ENCODE measurements around the gene PLEKHN1.

GRCh38 chr1:984476-984814, 18.2 kb downstream of the PLEKHN1 start:
- TF ChIP-seq, protein P1, sequence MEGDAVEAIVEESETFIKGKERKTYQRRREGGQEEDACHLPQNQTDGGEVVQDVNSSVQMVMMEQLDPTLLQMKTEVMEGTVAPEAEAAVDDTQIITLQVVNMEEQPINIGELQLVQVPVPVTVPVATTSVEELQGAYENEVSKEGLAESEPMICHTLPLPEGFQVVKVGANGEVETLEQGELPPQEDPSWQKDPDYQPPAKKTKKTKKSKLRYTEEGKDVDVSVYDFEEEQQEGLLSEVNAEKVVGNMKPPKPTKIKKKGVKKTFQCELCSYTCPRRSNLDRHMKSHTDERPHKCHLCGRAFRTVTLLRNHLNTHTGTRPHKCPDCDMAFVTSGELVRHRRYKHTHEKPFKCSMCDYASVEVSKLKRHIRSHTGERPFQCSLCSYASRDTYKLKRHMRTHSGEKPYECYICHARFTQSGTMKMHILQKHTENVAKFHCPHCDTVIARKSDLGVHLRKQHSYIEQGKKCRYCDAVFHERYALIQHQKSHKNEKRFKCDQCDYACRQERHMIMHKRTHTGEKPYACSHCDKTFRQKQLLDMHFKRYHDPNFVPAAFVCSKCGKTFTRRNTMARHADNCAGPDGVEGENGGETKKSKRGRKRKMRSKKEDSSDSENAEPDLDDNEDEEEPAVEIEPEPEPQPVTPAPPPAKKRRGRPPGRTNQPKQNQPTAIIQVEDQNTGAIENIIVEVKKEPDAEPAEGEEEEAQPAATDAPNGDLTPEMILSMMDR (IDR thresholded peaks at IDR 0.05) = no peak
- no peak for TF ChIP-seq POLR2AphosphoS5 (IDR thresholded peaks at IDR 0.05)
- TF ChIP-seq POLR2A (IDR thresholded peaks at IDR 0.05) = no peak
